Transverse colon (tissue), 4 donors: ENCODE results near the gene CHCHD6. TPM values are rescaled to one million over a fixed set of nuclear protein-coding genes. Genes with fewer than 3 reads are reported as not detected.

Experiments used
- DNase-seq: peaks from one replicate; pipeline ENCODE4 v3.0.0-alpha.2; 2019
- H3K27ac ChIP-seq, 4 donors: fragments of 200-600 bp; sonication (generic); 2 replicates each; pipeline ENCODE4 v1.5.1; 2016 to 2018; ENCODE audit warnings: inconsistent platforms in 4 of 4
- H3K27me3 ChIP-seq: fragments of 200-600 bp; sonication (generic); 2 replicates; pipeline ENCODE4 v1.5.1; 2017; ENCODE audit warnings: inconsistent platforms
- H3K36me3 ChIP-seq, 4 donors: fragments of 200-600 bp; sonication (generic); 2 replicates each; pipeline ENCODE4 v1.5.1; 2017 to 2019; ENCODE audit warnings: inconsistent platforms in 4 of 4
- H3K4me1 ChIP-seq, 4 donors: fragments of 200-600 bp; sonication (generic); 2 replicates each; pipeline ENCODE4 v1.5.1; 2017 to 2020; ENCODE audit warnings: inconsistent platforms in 4 of 4
- H3K4me3 ChIP-seq, 4 donors: fragments of 200-600 bp; sonication (generic); 1 replicate in 1 of 4; 2 replicates in 3 of 4; pipeline versions ENCODE4 v1.5.1 to v1.6.1; 2017 to 2019; ENCODE audit warnings: inconsistent platforms in 4 of 4
- H3K9me3 ChIP-seq, 2 donors: fragments of 200-600 bp; sonication (generic); 2 replicates each; pipeline ENCODE4 v1.5.1; 2017 to 2019; ENCODE audit warnings: inconsistent platforms in 2 of 2
- EP300 ChIP-seq: sonication (generic); formaldehyde crosslinking; IDR thresholded peaks from one replicate; pipeline ENCODE4 v1.6.1; 2017; ENCODE audit warnings: antibody characterized with exemption, low read depth
- POLR2A ChIP-seq: fragments of 450-650 bp; IDR thresholded peaks from one replicate; pipeline ENCODE4 v1.6.1; 2016; ENCODE audit warnings: antibody characterized with exemption, mild to moderate bottlenecking, moderate library complexity
- POLR2AphosphoS5 ChIP-seq, 3 donors: sonication (generic); formaldehyde crosslinking; IDR thresholded peaks; one replicate each; pipeline ENCODE4 v1.6.1; 2016; ENCODE audit warnings: antibody characterized with exemption in 3 of 3
- WGBS, 2 donors: methylation state at CpG; one replicate each; pipeline ENCODE4 v1.1.5; 2018; ENCODE audit warnings: low coverage in 1 of 2; 5-methylcytosine and 5-hydroxymethylcytosine counted together
- in situ Hi-C, 4 donors: fragments of 200-750 bp; cut with MboI; loops; one replicate each; pipeline versions ENCODE4 v1.15.0 to v1.15.1; 2017; ENCODE audit warnings: low sequenced_read_pairs in 3 of 4, low pct_ligation_motif_present in 1 of 4, low pct_unique_long_range_greater_than_20kb in 1 of 4
- intact Hi-C: fragments of 100-400 bp; cut with DNase I; formaldehyde crosslinking; loops from one replicate; pipeline ENCODE4 v1.15.1; 2023; ENCODE audit warnings: low total_unique reads
- total RNA-seq, 4 donors: library from RNA; depleted of rRNA; stranded (reverse); fragments of >200 nt; gene quantifications; one replicate each; pipeline ENCODE4 v1.1.0, GENCODE V29; 2016
- TF ChIP-seq, protein P1 (sequence below), 5 experiments: fragments of 200-600 bp in 3 of 5; fragments of 450-650 bp in 2 of 5; sonication (generic) in 3 of 5; IDR thresholded peaks; 1 replicate in 2 of 5; 2 replicates in 3 of 5; pipeline ENCODE4 v1.5.1; 2016 to 2017; ENCODE audit warnings: antibody characterized with exemption in 5 of 5, inconsistent platforms in 3 of 5, mild to moderate bottlenecking in 2 of 5, moderate library complexity in 1 of 5

CHCHD6 gene
- total RNA-seq, 4 donors from 2014 or later = 4.6 to 12.1 (median 5.3) TPM

GRCh38 chr3:127006781-127007436 is 302.9 kb downstream of the CHCHD6 start:
- H3K27me3 ChIP-seq = no peaks in the 10 kb centered on the region
- no peaks in the 10 kb centered on the region for H3K36me3 ChIP-seq
- in situ Hi-C loops = no loop called here
- peaks cover 0 to 10% (median 7%) of the 10 kb centered on the region in 4 donors for H3K4me1 ChIP-seq
- TF ChIP-seq EP300 (no peak), POLR2AphosphoS5 (IDR thresholded peaks at IDR 0.05) (no peak), POLR2A (no peak)
- TF ChIP-seq, protein P1, sequence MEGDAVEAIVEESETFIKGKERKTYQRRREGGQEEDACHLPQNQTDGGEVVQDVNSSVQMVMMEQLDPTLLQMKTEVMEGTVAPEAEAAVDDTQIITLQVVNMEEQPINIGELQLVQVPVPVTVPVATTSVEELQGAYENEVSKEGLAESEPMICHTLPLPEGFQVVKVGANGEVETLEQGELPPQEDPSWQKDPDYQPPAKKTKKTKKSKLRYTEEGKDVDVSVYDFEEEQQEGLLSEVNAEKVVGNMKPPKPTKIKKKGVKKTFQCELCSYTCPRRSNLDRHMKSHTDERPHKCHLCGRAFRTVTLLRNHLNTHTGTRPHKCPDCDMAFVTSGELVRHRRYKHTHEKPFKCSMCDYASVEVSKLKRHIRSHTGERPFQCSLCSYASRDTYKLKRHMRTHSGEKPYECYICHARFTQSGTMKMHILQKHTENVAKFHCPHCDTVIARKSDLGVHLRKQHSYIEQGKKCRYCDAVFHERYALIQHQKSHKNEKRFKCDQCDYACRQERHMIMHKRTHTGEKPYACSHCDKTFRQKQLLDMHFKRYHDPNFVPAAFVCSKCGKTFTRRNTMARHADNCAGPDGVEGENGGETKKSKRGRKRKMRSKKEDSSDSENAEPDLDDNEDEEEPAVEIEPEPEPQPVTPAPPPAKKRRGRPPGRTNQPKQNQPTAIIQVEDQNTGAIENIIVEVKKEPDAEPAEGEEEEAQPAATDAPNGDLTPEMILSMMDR (IDR thresholded peaks at IDR 0.05) = no peak
- intact Hi-C loops = no loop called here
- DNase-seq = no peak
- H3K27ac ChIP-seq = no peak overlapping the region
- WGBS, 2 donors = 83 to 93% methylated on average over 3 to 8 of the region's 8 CpGs
- H3K9me3 ChIP-seq = no peaks in the 10 kb centered on the region
- no peak overlapping the region for H3K4me3 ChIP-seq

DNA sequence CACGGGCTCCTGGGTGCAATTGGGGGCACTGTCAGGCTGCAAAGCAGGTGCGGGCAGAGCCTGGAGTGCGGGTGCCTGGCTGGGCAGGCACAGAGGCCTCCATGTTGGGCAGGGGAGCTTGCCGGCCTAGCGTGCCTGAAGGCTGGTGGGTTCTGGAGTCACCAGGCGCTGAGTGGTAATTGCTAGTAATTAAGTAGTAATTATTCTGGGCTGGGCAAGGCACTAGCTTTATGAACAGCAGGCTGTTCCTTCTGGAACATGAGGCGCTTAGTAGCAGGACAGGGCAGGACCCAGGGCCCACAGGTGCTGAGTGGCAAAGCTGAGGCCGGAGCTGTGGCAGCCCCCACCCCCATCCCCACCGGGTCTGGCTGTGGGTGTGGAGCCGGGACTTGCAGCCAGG is 304.2 kb downstream of the CHCHD6 start:
- 96% methylated on average over 7 of the region's 10 CpGs; no CpG with 5 or more reads in 1 of the 2 donors for WGBS, 2 donors
- no peaks in the 10 kb centered on the region for H3K36me3 ChIP-seq
- H3K9me3 ChIP-seq = no peaks in the 10 kb centered on the region
- TF ChIP-seq, protein P1 (IDR thresholded peaks at IDR 0.05) = no peak
- TF ChIP-seq EP300 (no peak), POLR2A (no peak), POLR2AphosphoS5 (IDR thresholded peaks at IDR 0.05) (no peak)
- H3K4me3 ChIP-seq = no peak overlapping the region
- in situ Hi-C loops = no loop called here
- intact Hi-C loops = no loop called here
- no peak overlapping the region for H3K27ac ChIP-seq
- no peak for DNase-seq
- H3K4me1 ChIP-seq = no peaks in the 10 kb centered on the region
- H3K27me3 ChIP-seq = no peaks in the 10 kb centered on the region

DNA sequence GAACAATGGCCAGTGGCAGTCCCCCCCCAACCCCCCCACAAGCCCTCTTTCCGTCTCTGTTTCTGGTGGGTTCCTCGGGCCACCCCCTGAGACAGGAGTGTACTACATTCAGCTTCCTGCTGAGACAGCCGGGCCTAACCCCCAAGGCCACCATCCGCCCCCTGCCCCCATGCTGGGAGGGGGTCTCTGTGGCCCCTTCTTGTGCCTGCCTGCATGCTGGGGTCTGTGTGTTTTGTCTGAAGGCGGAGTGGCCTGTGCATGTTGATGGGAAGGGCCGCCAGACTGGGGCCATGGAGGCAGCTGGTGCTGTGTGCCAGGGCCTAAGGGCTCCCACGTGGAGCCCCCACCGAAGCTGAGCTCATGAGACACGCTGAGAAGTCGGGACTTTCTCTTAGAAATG is 305.5 kb downstream of the CHCHD6 start:
- no peaks in the 10 kb centered on the region for H3K36me3 ChIP-seq
- 80% methylated on average over 10 of the region's 10 CpGs; no CpG with 5 or more reads in 1 of the 2 donors for WGBS, 2 donors
- intact Hi-C loops = no loop called here
- H3K4me3 ChIP-seq = no peak overlapping the region
- no peak for DNase-seq
- H3K27me3 ChIP-seq = no peaks in the 10 kb centered on the region
- no peak overlapping the region for H3K27ac ChIP-seq
- no peak for TF ChIP-seq POLR2AphosphoS5 (IDR thresholded peaks at IDR 0.05)
- TF ChIP-seq, protein P1 (IDR thresholded peaks at IDR 0.05) = no peak
- no peaks in the 10 kb centered on the region for H3K9me3 ChIP-seq
- H3K4me1 ChIP-seq = no peaks in the 10 kb centered on the region
- in situ Hi-C loops = no loop called here

Other genes with a start within 250 kb of the CHCHD6 start
- 10 to 100 TPM; 44.6 to 81.2 (median 46.4) TPM for gene ZXDC, start 228.3 kb upstream of the CHCHD6 start, total RNA-seq
- gene UROC1, start 186.5 kb upstream of the CHCHD6 start, total RNA-seq = not detected
- gene CHST13, start 180.1 kb upstream of the CHCHD6 start, total RNA-seq = 1 to 10 TPM in 3 of 4 donors, not detected in 1; 2.0 to 6.4 (median 4.9) TPM
- gene C3orf22, start 145.3 kb upstream of the CHCHD6 start, total RNA-seq = not detected
- gene TXNRD3, start 49.1 kb upstream of the CHCHD6 start, total RNA-seq = 1 to 10 TPM; 2.0 to 6.4 (median 3.5) TPM